Left kidney (tissue), 2 donors: ENCODE data around the gene WASHC3. TPM values are rescaled to one million over a fixed set of nuclear protein-coding genes. Genes with fewer than 3 reads are reported as not detected.

Experiments used
- DNase-seq: peaks from one replicate; pipeline ENCODE4 v3.0.0-alpha.2; 2013
- polyA plus RNA-seq: library from polyadenylated mRNA; unstranded; fragments of 120-200 nt; gene quantifications from one replicate; pipeline ENCODE4 v1.2.1, GENCODE V29; 2013; ENCODE audit not compliant: insufficient read length

Gene WASHC3
- polyA plus RNA-seq, 1 donor, result 58.7 TPM

DNA sequence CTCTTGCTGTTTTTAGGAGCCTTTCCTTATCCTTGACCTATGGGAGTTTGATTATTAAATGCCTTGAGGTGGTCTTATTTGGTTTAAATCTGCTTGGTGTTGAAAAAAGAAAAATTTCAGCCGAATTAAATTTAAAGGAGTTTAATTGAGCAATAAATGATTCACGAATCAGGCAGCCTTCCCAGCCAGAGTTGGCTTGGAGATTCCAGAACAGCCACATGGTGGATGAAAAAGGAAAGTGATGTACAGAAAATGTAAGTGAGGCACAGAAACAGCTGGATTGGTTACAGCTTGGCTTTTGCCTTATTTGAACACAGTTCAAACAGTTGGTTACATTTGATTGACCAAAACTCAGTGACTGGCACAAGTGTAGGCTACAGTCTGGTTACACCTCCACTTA, 69.7 kb downstream of the WASHC3 start:
- no peak for DNase-seq

GRCh38 chr12:101982307-101982706, 79.5 kb downstream of the WASHC3 start:
- DNase-seq, result no peak

DNA sequence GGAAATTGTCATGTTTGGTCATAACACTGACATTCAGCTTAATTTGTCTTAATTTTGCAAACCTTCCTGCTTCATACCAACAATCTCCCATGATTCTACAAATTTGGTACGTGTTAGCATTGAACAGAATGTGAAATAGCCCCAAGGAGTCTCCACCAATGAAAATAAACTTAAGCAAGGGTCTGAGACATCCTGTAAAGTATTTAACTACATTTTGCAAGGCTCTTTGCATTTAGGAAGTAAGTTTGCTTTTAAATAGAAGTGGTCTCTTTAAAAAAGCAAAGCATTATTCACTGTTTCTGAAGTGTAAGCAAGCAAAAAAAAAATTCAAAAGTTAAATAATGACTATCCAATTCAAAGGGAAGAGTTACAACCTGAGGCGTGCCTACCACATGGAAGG, 79.9 kb downstream of the WASHC3 start:
- no peak for DNase-seq

- no peak for DNase-seq
These were observed 93.0 kb downstream of the WASHC3 start for GRCh38 chr12:101968770-101969169.

DNA sequence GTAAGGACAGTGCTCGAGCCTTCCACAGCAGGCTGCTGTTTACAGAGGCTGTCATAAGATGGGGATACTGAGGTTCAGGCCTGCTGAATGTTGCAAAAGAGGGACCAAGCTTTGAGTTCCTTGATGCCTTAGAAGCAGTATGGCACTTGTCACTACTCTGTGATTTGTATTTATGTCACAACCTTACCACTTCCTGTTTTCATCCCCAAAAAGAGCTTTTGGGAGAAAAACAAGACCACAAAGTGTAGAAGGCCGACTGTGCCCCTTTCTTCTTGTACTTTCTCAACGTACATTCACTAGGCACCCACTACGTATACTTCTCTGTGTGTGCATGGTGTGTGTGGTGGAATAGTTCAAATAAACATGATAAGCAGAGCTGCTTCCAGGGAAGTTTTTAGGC, 94.3 kb downstream of the WASHC3 start:
- no peak for DNase-seq

- no peak for DNase-seq
These were observed 95.3 kb downstream of the WASHC3 start for GRCh38 chr12:101966496-101966895.

- no peak for DNase-seq
These were observed 98.1 kb downstream of the WASHC3 start for GRCh38 chr12:101963697-101964096.

Other genes starting within 250 kb of the WASHC3 start
- 47.6 TPM for gene GNPTAB, start 231.0 kb downstream of the WASHC3 start, polyA plus RNA-seq
- gene DRAM1, start 184.4 kb downstream of the WASHC3 start, polyA plus RNA-seq, result 21.7 TPM
- 35.8 TPM for gene NUP37, start 58.1 kb upstream of the WASHC3 start, polyA plus RNA-seq
- 18.3 TPM for gene PARPBP, start 58.2 kb upstream of the WASHC3 start, polyA plus RNA-seq
- gene PMCH, start 135.8 kb upstream of the WASHC3 start, polyA plus RNA-seq, result 0.91 TPM